HCT116 (cell line): ENCODE data around the gene UCKL1. TPM values are rescaled to one million over a fixed set of nuclear protein-coding genes. Genes with fewer than 3 reads are reported as not detected.

Source experiments
- ATAC-seq: fragments of 200-7000 bp; cut with Tn5 transposase; 2 replicates; pipeline ENCODE4 v1.9.1; 2020; ENCODE audit warnings: mild to moderate bottlenecking, moderate library complexity
- BruUV-seq: library from RNA; stranded (reverse); fragments of 400-500 nt; replicated peaks from 2 replicates; lab custom pipeline; 2021; lab: Mats Ljungman, UMichigan
- CTCF ChIA-PET: fragments of 300-600 bp; sonication (Branson Sonifier 250); formaldehyde crosslinking; loops from one replicate; lab custom pipeline; 2021; ENCODE audit warnings: antibody characterized with exemption; lab: Charles Lee
- POLR2A ChIA-PET: fragments of 300-600, 350-600 bp; sonication (Branson Sonifier 250); formaldehyde crosslinking; loops from one replicate; lab custom pipeline; 2021; ENCODE audit warnings: antibody characterized with exemption; lab: Charles Lee
- RAD21 ChIA-PET, 2 experiments: fragments of 300-600 bp; sonication (Branson Sonifier 250); formaldehyde crosslinking; loops; one replicate each; lab custom pipeline; 2023; ENCODE audit warnings: low total read pairs in 2 of 2; ENCODE audit not compliant: uncharacterized antibody in 2 of 2, unreplicated experiment in 2 of 2, low non-redundant PET in 1 of 2; lab: Charles Lee
- DNase-seq: peaks from one replicate; pipeline ENCODE4 v3.0.0-alpha.2; 2010; ENCODE audit warnings: low read depth, low spot score
- H2AFZ ChIP-seq: fragments of 200-600 bp; shearing (Covaris generic), sonication (generic); 2 replicates; pipeline ENCODE4 v1.6.1; 2017; ENCODE audit warnings: low read depth, mixed run types, mixed read lengths, antibody characterized with exemption, low read length; ENCODE audit not compliant: poor library complexity, severe bottlenecking
- H3K27ac ChIP-seq: 2 replicates; pipeline ENCODE4 v1.5.1; 2012; ENCODE audit warnings: low read depth, low read length
- H3K27me3 ChIP-seq: fragments of 200-600 bp; sonication (generic); 2 replicates; pipeline ENCODE4 v1.6.1; 2016; ENCODE audit warnings: mixed run types, low read length, mixed read lengths; ENCODE audit not compliant: insufficient read depth
- H3K36me3 ChIP-seq, 2 experiments: fragments of 200-500 bp in 1 of 2; fragments of 200-600 bp in 1 of 2; sonication (Bioruptor generic) in 1 of 2; sonication (generic) in 1 of 2; 2 replicates each; pipeline versions ENCODE4 v1.5.1 to v1.6.1; 2014 to 2016; ENCODE audit warnings: low read length in 2 of 2, inconsistent platforms in 1 of 2, mixed read lengths in 1 of 2, mixed run types in 1 of 2; ENCODE audit not compliant: insufficient read depth in 2 of 2, control insufficient read depth in 1 of 2
- H3K4me1 ChIP-seq, 2 experiments: fragments of 200-600 bp in 1 of 2; sonication (generic) in 1 of 2; 2 replicates each; pipeline versions ENCODE4 v1.5.1 to v1.6.1; 2012 to 2017; ENCODE audit warnings: low read length in 2 of 2, inconsistent platforms in 1 of 2, mild to moderate bottlenecking in 1 of 2, mixed read lengths in 1 of 2, mixed run types in 1 of 2, moderate library complexity in 1 of 2; ENCODE audit not compliant: insufficient read depth in 2 of 2, control insufficient read depth in 1 of 2
- H3K4me2 ChIP-seq: fragments of 200-600 bp; sonication (generic); 2 replicates; pipeline ENCODE4 v1.6.1; 2017; ENCODE audit warnings: mixed run types, low read length, mixed read lengths
- H3K4me3 ChIP-seq, 2 experiments: fragments of 200-600 bp in 1 of 2; sonication (generic) in 1 of 2; replicated peaks in 1 of 2; 2 replicates each; pipeline ENCODE4 v1.5.1; 2011 to 2016; ENCODE audit warnings: low read length in 2 of 2, control low read depth in 1 of 2, low read depth in 1 of 2, mild to moderate bottlenecking in 1 of 2, mixed read lengths in 1 of 2, mixed run types in 1 of 2
- H3K79me2 ChIP-seq: fragments of 200-600 bp; sonication (generic); 2 replicates; pipeline ENCODE4 v1.6.1; 2017; ENCODE audit warnings: mild to moderate bottlenecking, mixed run types, low read length, moderate library complexity, mixed read lengths; ENCODE audit not compliant: insufficient read depth
- H3K9ac ChIP-seq: fragments of 200-600 bp; sonication (generic); 2 replicates; pipeline ENCODE4 v1.6.1; 2016; ENCODE audit warnings: low read length, mixed read lengths
- H3K9me2 ChIP-seq: fragments of 200-600 bp; sonication (generic), shearing (Covaris generic); 2 replicates; pipeline ENCODE4 v1.6.1; 2017; ENCODE audit warnings: mixed run types, mild to moderate bottlenecking, moderate library complexity; ENCODE audit not compliant: insufficient read depth
- H3K9me3 ChIP-seq, 2 experiments: fragments of 200-500 bp in 1 of 2; fragments of 200-600 bp in 1 of 2; sonication (Bioruptor generic) in 1 of 2; sonication (generic) in 1 of 2; 2 replicates each; pipeline ENCODE4 v1.6.1; 2014 to 2017; ENCODE audit warnings: low read length in 2 of 2, mixed read lengths in 2 of 2, inconsistent platforms in 1 of 2, low read depth in 1 of 2, mild to moderate bottlenecking in 1 of 2, mixed run types in 1 of 2, moderate library complexity in 1 of 2; ENCODE audit not compliant: control insufficient read depth in 1 of 2, insufficient read depth in 1 of 2
- H4K20me1 ChIP-seq: fragments of 200-600 bp; sonication (generic), shearing (Covaris generic); 2 replicates; pipeline ENCODE4 v1.6.1; 2017; ENCODE audit warnings: mixed run types, mild to moderate bottlenecking, moderate library complexity; ENCODE audit not compliant: insufficient read depth
- CBX3 ChIP-seq: IDR thresholded peaks from 2 replicates; pipeline ENCODE4 v1.6.1; 2012; ENCODE audit warnings: low read depth
- EGR1 ChIP-seq: IDR thresholded peaks from 2 replicates; pipeline ENCODE4 v1.6.1; 2012; ENCODE audit warnings: low read depth
- EZH2 ChIP-seq: fragments of 200-600 bp; sonication (generic); IDR thresholded peaks from 2 replicates; pipeline ENCODE4 v1.6.1; 2017; ENCODE audit warnings: antibody characterized with exemption, mixed run types
- EZH2phosphoT487 ChIP-seq: fragments of 200-600 bp; IDR thresholded peaks from 2 replicates; pipeline ENCODE4 v1.6.1; 2018; ENCODE audit warnings: antibody characterized with exemption, borderline replicate concordance
- FOSL1 ChIP-seq: IDR thresholded peaks from 2 replicates; pipeline ENCODE4 v1.6.1; 2012; ENCODE audit warnings: low read depth
- JUND ChIP-seq: IDR thresholded peaks from 2 replicates; pipeline ENCODE4 v1.6.1; 2012
- POLR2A ChIP-seq: IDR thresholded peaks from 2 replicates; pipeline ENCODE4 v1.7.0; 2011; ENCODE audit warnings: borderline replicate concordance; ENCODE audit not compliant: insufficient read depth, insufficient read length; ENCODE audit errors: extremely low read depth
- POLR2AphosphoS5 ChIP-seq: IDR thresholded peaks from 2 replicates; pipeline ENCODE4 v1.6.1; 2011; ENCODE audit warnings: mild to moderate bottlenecking, low read depth, low read length, moderate library complexity
- RAD21 ChIP-seq: IDR thresholded peaks from 2 replicates; pipeline ENCODE4 v1.6.1; 2012; ENCODE audit warnings: low read depth, mild to moderate bottlenecking
- SIN3A ChIP-seq: IDR thresholded peaks from 2 replicates; pipeline ENCODE4 v1.6.1; 2012; ENCODE audit warnings: low read depth
- SP1 ChIP-seq: IDR thresholded peaks from 2 replicates; pipeline ENCODE4 v1.6.1; 2012; ENCODE audit warnings: low read depth
- TCF7L2 ChIP-seq: IDR thresholded peaks from 2 replicates; pipeline ENCODE4 v1.7.0; 2011; ENCODE audit warnings: borderline replicate concordance, inconsistent platforms; ENCODE audit not compliant: insufficient read depth, insufficient read length; ENCODE audit errors: extremely low read depth
- YY1 ChIP-seq: IDR thresholded peaks from 2 replicates; pipeline ENCODE4 v1.6.1; 2011; ENCODE audit warnings: low read length, low read depth, moderate library complexity, mild to moderate bottlenecking; ENCODE audit not compliant: insufficient replicate concordance; ENCODE audit errors: extremely low read depth
- ZFX ChIP-seq: fragments of 450-650 bp; IDR thresholded peaks from 2 replicates; pipeline ENCODE4 v1.6.1; 2017
- ZNF274 ChIP-seq: fragments of 200-500 bp; sonication (Bioruptor generic); IDR thresholded peaks from 2 replicates; pipeline ENCODE4 v1.6.1; 2014; ENCODE audit warnings: mild to moderate bottlenecking, low read depth, low read length, inconsistent platforms
- intact Hi-C: fragments of 100-400 bp; cut with micrococcal nuclease; formaldehyde crosslinking; loops from 2 replicates; pipeline ENCODE4 v1.10.0; 2022
- total RNA-seq: library from RNA; stranded (reverse); gene quantifications from one replicate; pipeline ENCODE4 v1.2.1, GENCODE V29; 2021; ENCODE audit not compliant: unreplicated experiment
- TF ChIP-seq, protein P1 (sequence below): IDR thresholded peaks from 2 replicates; pipeline ENCODE4 v1.6.1; 2012
- TF ChIP-seq, protein P2 (sequence below): IDR thresholded peaks from 2 replicates; pipeline ENCODE4 v1.6.1; 2012; ENCODE audit warnings: low read depth
- TF ChIP-seq, protein P3 (sequence below): IDR thresholded peaks from 2 replicates; pipeline ENCODE4 v1.6.1; 2011; ENCODE audit warnings: mild to moderate bottlenecking, low read length, moderate library complexity; ENCODE audit not compliant: insufficient replicate concordance; ENCODE audit errors: extremely low read depth
- TF ChIP-seq, protein P4 (sequence below), 3 experiments: fragments of 200-600 bp in 1 of 3; sonication (generic) in 1 of 3; IDR thresholded peaks in 2 of 3; conservative IDR thresholded peaks in 1 of 3; 2 replicates each; pipeline ENCODE4 v1.5.1; 2012 to 2017; ENCODE audit warnings: low read depth in 2 of 3, low read length in 2 of 3, antibody characterized with exemption in 1 of 3, borderline replicate concordance in 1 of 3, control low read depth in 1 of 3, mild to moderate bottlenecking in 1 of 3, mixed read lengths in 1 of 3, mixed run types in 1 of 3, moderate library complexity in 1 of 3; ENCODE audit not compliant: insufficient read depth in 1 of 3

UCKL1 gene
- total RNA-seq, 1 experiment from 2014 or later = 54.2 TPM

DNA sequence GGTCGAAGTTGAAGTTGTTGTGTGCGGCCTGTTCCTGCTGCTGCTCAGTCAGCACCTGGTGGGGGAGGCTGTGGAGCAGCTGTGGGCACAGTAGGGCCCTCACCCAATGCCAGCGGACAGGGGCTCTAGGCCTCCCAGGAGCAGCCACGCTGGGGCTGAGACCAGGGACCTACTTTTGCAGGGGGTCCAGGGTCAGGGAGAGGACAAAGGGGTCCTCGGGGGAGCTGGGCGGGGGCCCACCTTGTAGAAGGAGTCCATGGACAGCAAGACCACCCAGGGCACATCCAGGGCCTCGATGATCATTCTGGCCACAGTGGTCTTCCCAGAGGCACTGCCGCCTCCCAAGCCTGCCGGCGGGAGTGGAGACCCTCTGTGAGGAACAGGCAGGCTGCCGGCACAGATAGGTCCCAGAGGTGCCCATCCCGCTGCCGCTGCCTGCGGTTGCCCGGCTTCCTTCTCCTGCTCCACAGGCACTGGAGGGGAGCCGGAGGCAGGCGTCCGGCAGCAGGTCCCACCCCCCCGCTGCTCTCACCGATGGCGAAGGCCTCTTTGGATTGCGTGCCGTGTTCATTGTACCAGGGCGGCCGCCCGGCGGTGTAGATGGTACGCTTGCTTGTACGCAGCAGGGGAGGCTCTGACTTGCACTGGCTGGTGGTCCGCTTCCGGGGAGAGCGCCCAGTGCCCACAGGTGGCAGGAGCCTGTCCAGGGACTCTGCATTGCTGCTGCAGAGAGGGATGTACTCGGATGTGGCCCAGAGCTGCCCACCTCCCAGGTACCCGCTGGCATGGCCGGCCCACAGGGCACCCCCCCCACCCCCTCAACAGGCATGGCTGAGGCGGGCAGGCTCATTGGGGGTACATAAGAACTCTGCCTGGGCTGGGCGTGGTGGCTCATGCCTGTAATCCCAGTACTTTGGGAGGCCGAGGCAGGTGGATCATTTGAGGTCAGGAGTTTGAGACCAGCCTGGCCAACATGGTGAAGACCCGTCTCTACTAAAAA, 10.0 kb downstream of the UCKL1 start:
- peaks cover 16 to 29% of the 10 kb centered on the region in 2 experiments; a peak in 2 of 4 replicates for H3K36me3 ChIP-seq
- RAD21 ChIA-PET = no interaction called here
- ATAC-seq = no peak
- TF ChIP-seq, protein P1, sequence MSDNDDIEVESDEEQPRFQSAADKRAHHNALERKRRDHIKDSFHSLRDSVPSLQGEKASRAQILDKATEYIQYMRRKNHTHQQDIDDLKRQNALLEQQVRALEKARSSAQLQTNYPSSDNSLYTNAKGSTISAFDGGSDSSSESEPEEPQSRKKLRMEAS = no peak
- TF ChIP-seq FOSL1 = no peak
- TF ChIP-seq, protein P2, sequence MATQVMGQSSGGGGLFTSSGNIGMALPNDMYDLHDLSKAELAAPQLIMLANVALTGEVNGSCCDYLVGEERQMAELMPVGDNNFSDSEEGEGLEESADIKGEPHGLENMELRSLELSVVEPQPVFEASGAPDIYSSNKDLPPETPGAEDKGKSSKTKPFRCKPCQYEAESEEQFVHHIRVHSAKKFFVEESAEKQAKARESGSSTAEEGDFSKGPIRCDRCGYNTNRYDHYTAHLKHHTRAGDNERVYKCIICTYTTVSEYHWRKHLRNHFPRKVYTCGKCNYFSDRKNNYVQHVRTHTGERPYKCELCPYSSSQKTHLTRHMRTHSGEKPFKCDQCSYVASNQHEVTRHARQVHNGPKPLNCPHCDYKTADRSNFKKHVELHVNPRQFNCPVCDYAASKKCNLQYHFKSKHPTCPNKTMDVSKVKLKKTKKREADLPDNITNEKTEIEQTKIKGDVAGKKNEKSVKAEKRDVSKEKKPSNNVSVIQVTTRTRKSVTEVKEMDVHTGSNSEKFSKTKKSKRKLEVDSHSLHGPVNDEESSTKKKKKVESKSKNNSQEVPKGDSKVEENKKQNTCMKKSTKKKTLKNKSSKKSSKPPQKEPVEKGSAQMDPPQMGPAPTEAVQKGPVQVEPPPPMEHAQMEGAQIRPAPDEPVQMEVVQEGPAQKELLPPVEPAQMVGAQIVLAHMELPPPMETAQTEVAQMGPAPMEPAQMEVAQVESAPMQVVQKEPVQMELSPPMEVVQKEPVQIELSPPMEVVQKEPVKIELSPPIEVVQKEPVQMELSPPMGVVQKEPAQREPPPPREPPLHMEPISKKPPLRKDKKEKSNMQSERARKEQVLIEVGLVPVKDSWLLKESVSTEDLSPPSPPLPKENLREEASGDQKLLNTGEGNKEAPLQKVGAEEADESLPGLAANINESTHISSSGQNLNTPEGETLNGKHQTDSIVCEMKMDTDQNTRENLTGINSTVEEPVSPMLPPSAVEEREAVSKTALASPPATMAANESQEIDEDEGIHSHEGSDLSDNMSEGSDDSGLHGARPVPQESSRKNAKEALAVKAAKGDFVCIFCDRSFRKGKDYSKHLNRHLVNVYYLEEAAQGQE = no peak
- TF ChIP-seq EZH2phosphoT487 = no peak
- TF ChIP-seq, protein P3, sequence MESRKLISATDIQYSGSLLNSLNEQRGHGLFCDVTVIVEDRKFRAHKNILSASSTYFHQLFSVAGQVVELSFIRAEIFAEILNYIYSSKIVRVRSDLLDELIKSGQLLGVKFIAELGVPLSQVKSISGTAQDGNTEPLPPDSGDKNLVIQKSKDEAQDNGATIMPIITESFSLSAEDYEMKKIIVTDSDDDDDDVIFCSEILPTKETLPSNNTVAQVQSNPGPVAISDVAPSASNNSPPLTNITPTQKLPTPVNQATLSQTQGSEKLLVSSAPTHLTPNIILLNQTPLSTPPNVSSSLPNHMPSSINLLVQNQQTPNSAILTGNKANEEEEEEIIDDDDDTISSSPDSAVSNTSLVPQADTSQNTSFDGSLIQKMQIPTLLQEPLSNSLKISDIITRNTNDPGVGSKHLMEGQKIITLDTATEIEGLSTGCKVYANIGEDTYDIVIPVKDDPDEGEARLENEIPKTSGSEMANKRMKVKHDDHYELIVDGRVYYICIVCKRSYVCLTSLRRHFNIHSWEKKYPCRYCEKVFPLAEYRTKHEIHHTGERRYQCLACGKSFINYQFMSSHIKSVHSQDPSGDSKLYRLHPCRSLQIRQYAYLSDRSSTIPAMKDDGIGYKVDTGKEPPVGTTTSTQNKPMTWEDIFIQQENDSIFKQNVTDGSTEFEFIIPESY = no peak
- no peak for TF ChIP-seq EGR1
- TF ChIP-seq JUND = no peak
- no peak for TF ChIP-seq POLR2AphosphoS5
- no peak for TF ChIP-seq SIN3A
- no peak for TF ChIP-seq ZFX
- TF ChIP-seq SP1 = no peak
- no peak for TF ChIP-seq CBX3
- no peak for TF ChIP-seq EZH2
- no peak for TF ChIP-seq POLR2A
- TF ChIP-seq, protein P4, sequence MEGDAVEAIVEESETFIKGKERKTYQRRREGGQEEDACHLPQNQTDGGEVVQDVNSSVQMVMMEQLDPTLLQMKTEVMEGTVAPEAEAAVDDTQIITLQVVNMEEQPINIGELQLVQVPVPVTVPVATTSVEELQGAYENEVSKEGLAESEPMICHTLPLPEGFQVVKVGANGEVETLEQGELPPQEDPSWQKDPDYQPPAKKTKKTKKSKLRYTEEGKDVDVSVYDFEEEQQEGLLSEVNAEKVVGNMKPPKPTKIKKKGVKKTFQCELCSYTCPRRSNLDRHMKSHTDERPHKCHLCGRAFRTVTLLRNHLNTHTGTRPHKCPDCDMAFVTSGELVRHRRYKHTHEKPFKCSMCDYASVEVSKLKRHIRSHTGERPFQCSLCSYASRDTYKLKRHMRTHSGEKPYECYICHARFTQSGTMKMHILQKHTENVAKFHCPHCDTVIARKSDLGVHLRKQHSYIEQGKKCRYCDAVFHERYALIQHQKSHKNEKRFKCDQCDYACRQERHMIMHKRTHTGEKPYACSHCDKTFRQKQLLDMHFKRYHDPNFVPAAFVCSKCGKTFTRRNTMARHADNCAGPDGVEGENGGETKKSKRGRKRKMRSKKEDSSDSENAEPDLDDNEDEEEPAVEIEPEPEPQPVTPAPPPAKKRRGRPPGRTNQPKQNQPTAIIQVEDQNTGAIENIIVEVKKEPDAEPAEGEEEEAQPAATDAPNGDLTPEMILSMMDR (IDR thresholded peaks at IDR 0.05 in 2 of 3, conservative IDR thresholded peaks at IDR 0.05 in 1 of 3; ENCODE audit: borderline replicate concordance in 1 of 3, insufficient read depth in 1 of 3, low read depth in 2 of 3, low read length in 2 of 3) = no peak
- no peak for TF ChIP-seq YY1
- TF ChIP-seq ZNF274 = no peak
- TF ChIP-seq RAD21 = no peak
- no peak for TF ChIP-seq TCF7L2

More for the DNA sequence above, 10.0 kb downstream of the UCKL1 start:
- Histone ChIP-seq H3K4me1 (peaks cover 11 to 29% of the 10 kb centered on the region in 2 experiments; a peak in 3 of 4 replicates), H3K4me3 (no peak overlapping the region), H4K20me1 (no peaks in the 10 kb centered on the region; the same call in 1 of the 2 replicates), H3K9ac (no peak overlapping the region), H3K79me2 (peaks cover 61% of the 10 kb centered on the region), H3K9me2 (no peaks in the 10 kb centered on the region), H3K4me2 (no peak overlapping the region), H3K27ac (no peak overlapping the region), H3K27me3 (no peaks in the 10 kb centered on the region), H2AFZ (no peak overlapping the region), H3K9me3 (no peaks in the 10 kb centered on the region)
- BruUV-seq = no TSS peak
- ChIA-PET CTCF (no interaction called here), POLR2A (no interaction called here)
- no peak for DNase-seq
- intact Hi-C loops = no loop called here
